ENCODE measurements around the gene SNRPE. TPM values are rescaled to one million over a fixed set of nuclear protein-coding genes. Genes with fewer than 3 reads are reported as not detected.

SNRPE gene
- total RNA-seq, 1 experiment from 2014 or later, result 326 TPM

- no peak overlapping the region for H3K4me3 Mint-ChIP-seq
- no peaks in the 10 kb centered on the region for H3K79me1 ChIP-seq (ENCODE audit: insufficient read depth, low read depth, low read length, poor library complexity, severe bottlenecking)
- H3K27me3 Mint-ChIP-seq (ENCODE audit: low read depth), result no peaks in the 10 kb centered on the region; the same call in 1 of the 2 replicates
- no peak overlapping the region for H2BK5ac ChIP-seq (ENCODE audit: insufficient read length, low read length)
- H3K4ac ChIP-seq (ENCODE audit: low read depth, low read length), result no peak overlapping the region
- no peak overlapping the region for H3K9ac ChIP-seq (ENCODE audit: extremely low read depth, insufficient read length, low read length)
- no peak overlapping the region for H2BK120ac ChIP-seq (ENCODE audit: low read depth, low read length, poor library complexity, severe bottlenecking)
- no peak overlapping the region for H3K27ac ChIP-seq (ENCODE audit: insufficient read length, low read depth, low read length)
- TF ChIP-seq, protein P1, sequence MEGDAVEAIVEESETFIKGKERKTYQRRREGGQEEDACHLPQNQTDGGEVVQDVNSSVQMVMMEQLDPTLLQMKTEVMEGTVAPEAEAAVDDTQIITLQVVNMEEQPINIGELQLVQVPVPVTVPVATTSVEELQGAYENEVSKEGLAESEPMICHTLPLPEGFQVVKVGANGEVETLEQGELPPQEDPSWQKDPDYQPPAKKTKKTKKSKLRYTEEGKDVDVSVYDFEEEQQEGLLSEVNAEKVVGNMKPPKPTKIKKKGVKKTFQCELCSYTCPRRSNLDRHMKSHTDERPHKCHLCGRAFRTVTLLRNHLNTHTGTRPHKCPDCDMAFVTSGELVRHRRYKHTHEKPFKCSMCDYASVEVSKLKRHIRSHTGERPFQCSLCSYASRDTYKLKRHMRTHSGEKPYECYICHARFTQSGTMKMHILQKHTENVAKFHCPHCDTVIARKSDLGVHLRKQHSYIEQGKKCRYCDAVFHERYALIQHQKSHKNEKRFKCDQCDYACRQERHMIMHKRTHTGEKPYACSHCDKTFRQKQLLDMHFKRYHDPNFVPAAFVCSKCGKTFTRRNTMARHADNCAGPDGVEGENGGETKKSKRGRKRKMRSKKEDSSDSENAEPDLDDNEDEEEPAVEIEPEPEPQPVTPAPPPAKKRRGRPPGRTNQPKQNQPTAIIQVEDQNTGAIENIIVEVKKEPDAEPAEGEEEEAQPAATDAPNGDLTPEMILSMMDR (conservative IDR thresholded peaks at IDR 0.05), result no peak
- H4K8ac ChIP-seq (replicated peaks; ENCODE audit: insufficient read length, low read depth, low read length), result no peak overlapping the region
- H3K56ac ChIP-seq (ENCODE audit: insufficient read length, low read depth, low read length), result no peak overlapping the region
- H2BK12ac ChIP-seq (ENCODE audit: insufficient read length, low read depth, low read length), result no peak overlapping the region
- no peaks in the 10 kb centered on the region for H3K23me2 ChIP-seq (ENCODE audit: insufficient read length, low read depth, low read length, poor library complexity, severe bottlenecking)
- H3K14ac ChIP-seq (ENCODE audit: insufficient read depth, low read length), result no peak overlapping the region
- no peaks in the 10 kb centered on the region for H3K4me1 Mint-ChIP-seq
- no peak overlapping the region for H3K23ac ChIP-seq (ENCODE audit: insufficient read length, low read depth, low read length)
- H3K27ac Mint-ChIP-seq, result no peak overlapping the region
- no peak overlapping the region for H2AK5ac ChIP-seq (ENCODE audit: insufficient read length, low read length)
- H3T11ph ChIP-seq (ENCODE audit: low read length), result no peak overlapping the region
- no peak overlapping the region for H2BK15ac ChIP-seq (ENCODE audit: low read depth, low read length)
- no peak overlapping the region for H3K18ac ChIP-seq (ENCODE audit: insufficient read length, low read depth, low read length)
- no peaks in the 10 kb centered on the region for H3K9me3 ChIP-seq (ENCODE audit: control insufficient read depth, low read depth, low read length)
- DNase-seq, result no peak
- H4K91ac ChIP-seq (ENCODE audit: insufficient read length, low read depth, low read length), result no peak overlapping the region
- no peak overlapping the region for H2AFZ ChIP-seq (ENCODE audit: low read length)
- no peak overlapping the region for H4K5ac ChIP-seq (ENCODE audit: insufficient read length, low read depth, low read length)
- no CpG with 5 or more reads among the region's 12 CpGs for WGBS (ENCODE audit: extremely low coverage, insufficient read length, low lambda C conversion rate)
- peaks cover 10 to 24% (median 11%) of the 10 kb centered on the region in 3 experiments for H3K36me3 Mint-ChIP-seq (ENCODE audit: insufficient read depth in 1 of 3, low read depth in 3 of 3)
- no peaks in the 10 kb centered on the region for H3K27me3 ChIP-seq (ENCODE audit: insufficient read depth, low read length)
- no peak overlapping the region for H2BK20ac ChIP-seq (ENCODE audit: low read depth, low read length, poor library complexity, severe bottlenecking)
- no peaks in the 10 kb centered on the region for H4K20me1 ChIP-seq (ENCODE audit: control insufficient read depth, insufficient read depth, insufficient read length)
- H3K79me2 ChIP-seq (ENCODE audit: insufficient read depth, low read length), result no peaks in the 10 kb centered on the region
- no peaks in the 10 kb centered on the region for H3K4me1 ChIP-seq (ENCODE audit: insufficient read depth, low read length)
- no peak overlapping the region for H3K4me2 ChIP-seq (ENCODE audit: insufficient read depth, insufficient read length, low read length)
- H3K9me3 Mint-ChIP-seq, result peaks cover 24 to 34% of the 10 kb centered on the region in 2 experiments
Measured at GRCh38 chr1:203898458-203899352, 37.3 kb downstream of the SNRPE start.

All from H9 (cell line).